ENCODE data around the gene OVCA2. TPM values are rescaled to one million over a fixed set of nuclear protein-coding genes. Genes with fewer than 3 reads are reported as not detected.
A peak's percentile ranks its signal among the peaks of the same experiment; 100 is the strongest.

Gene OVCA2
- total RNA-seq, 3 donors from 2014 or later, result 25.3 to 35.5 (median 33.0) TPM

GRCh38 chr17:2070241-2071023 is 28.6 kb downstream of the OVCA2 start:
- Histone ChIP-seq H3K36me3 (ENCODE audit: low read depth) (no peaks in the 10 kb centered on the region), H3K4me3 (no peak overlapping the region), H3K4me1 (ENCODE audit: low read depth) (peaks cover 7% of the 10 kb centered on the region), H3K9me3 (no peaks in the 10 kb centered on the region)
- intact Hi-C loops (cut with DNase I, micrococcal nuclease), result no loop called here
- TF ChIP-seq, protein P1, sequence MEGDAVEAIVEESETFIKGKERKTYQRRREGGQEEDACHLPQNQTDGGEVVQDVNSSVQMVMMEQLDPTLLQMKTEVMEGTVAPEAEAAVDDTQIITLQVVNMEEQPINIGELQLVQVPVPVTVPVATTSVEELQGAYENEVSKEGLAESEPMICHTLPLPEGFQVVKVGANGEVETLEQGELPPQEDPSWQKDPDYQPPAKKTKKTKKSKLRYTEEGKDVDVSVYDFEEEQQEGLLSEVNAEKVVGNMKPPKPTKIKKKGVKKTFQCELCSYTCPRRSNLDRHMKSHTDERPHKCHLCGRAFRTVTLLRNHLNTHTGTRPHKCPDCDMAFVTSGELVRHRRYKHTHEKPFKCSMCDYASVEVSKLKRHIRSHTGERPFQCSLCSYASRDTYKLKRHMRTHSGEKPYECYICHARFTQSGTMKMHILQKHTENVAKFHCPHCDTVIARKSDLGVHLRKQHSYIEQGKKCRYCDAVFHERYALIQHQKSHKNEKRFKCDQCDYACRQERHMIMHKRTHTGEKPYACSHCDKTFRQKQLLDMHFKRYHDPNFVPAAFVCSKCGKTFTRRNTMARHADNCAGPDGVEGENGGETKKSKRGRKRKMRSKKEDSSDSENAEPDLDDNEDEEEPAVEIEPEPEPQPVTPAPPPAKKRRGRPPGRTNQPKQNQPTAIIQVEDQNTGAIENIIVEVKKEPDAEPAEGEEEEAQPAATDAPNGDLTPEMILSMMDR (IDR thresholded peaks at IDR 0.05), result no peak
- DNase-seq (no peak), ATAC-seq (peak; percentile 7)

DNA sequence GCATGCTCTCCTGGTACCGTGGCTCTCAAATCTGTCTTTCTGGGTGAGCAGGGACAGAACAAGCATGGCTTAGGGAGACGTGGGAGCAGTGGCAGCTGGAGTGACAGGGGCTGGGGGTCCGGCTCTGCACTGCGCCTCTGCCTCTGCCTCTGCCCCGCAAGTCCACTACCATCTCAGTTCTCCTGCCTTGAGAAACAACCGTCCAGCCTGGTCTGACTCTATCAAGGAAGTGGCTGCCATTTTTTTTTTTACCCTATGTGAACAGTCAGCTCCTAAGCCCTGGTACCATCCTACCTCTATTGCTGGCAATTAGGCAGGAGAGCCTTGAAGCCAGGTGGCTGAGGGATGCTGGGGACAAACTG is 29.2 kb downstream of the OVCA2 start:
- Histone ChIP-seq H3K9me3 (no peaks in the 10 kb centered on the region), H3K36me3 (ENCODE audit: low read depth) (no peaks in the 10 kb centered on the region), H3K4me3 (no peak overlapping the region), H3K4me1 (ENCODE audit: low read depth) (peaks cover 8% of the 10 kb centered on the region)
- TF ChIP-seq, protein P1 (IDR thresholded peaks at IDR 0.05), result no peak
- intact Hi-C loops (cut with DNase I, micrococcal nuclease), result no loop called here
- no peak for DNase-seq
- ATAC-seq, result no peak

- ATAC-seq, result peak; percentile 36
- no peaks in the 10 kb centered on the region for H3K36me3 ChIP-seq (ENCODE audit: low read depth)
- intact Hi-C loops (cut with DNase I, micrococcal nuclease), result no loop called here
Measured at GRCh38 chr17:2071455-2072281, 29.8 kb downstream of the OVCA2 start.

DNA sequence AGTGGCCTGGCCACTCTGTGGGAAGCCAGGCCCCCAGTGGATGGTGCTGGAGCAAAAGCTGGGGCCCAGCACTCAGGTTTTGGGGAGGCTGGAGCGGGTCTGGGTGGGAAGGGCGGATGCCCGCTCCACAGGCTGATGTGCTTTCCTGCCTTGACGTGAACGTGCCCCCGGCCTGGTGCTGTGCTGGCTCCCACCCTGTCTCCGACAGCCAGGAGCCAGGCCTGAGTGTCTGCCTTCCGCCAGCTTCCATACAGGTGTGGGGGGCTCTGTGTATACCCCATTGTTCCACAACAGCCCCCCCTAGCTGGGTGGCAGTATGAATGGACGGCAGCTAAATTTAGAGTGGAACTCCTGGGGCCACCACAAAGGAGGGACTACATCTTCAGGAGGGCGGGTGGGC is 33.1 kb downstream of the OVCA2 start:
- no peak overlapping the region for H3K4me3 ChIP-seq
- intact Hi-C loops (cut with DNase I, micrococcal nuclease), result no loop called here
- peaks cover 5% of the 10 kb centered on the region for H3K4me1 ChIP-seq (ENCODE audit: low read depth)
- no peaks in the 10 kb centered on the region for H3K36me3 ChIP-seq (ENCODE audit: low read depth)
- DNase-seq (no peak), ATAC-seq (no peak)
- H3K9me3 ChIP-seq, result no peaks in the 10 kb centered on the region
- TF ChIP-seq, protein P1 (IDR thresholded peaks at IDR 0.05), result no peak

More at GRCh38 chr17:2071455-2072281, 29.8 kb downstream of the OVCA2 start:
- no peak for DNase-seq
- Histone ChIP-seq H3K4me3 (no peak overlapping the region), H3K9me3 (no peaks in the 10 kb centered on the region), H3K4me1 (ENCODE audit: low read depth) (peaks cover 8% of the 10 kb centered on the region)
- TF ChIP-seq, protein P1 (IDR thresholded peaks at IDR 0.05), result no peak

- H3K9me3 ChIP-seq, result no peaks in the 10 kb centered on the region
- peaks cover 5% of the 10 kb centered on the region for H3K4me1 ChIP-seq (ENCODE audit: low read depth)
- TF ChIP-seq, protein P1 (IDR thresholded peaks at IDR 0.05), result no peak
- peak; percentile 29 for ATAC-seq
- H3K4me3 ChIP-seq, result no peak overlapping the region
- intact Hi-C loops (cut with DNase I, micrococcal nuclease), result no loop called here
- H3K36me3 ChIP-seq (ENCODE audit: low read depth), result no peaks in the 10 kb centered on the region
- DNase-seq, result peak in 1 of 3 donors; percentile 40
Measured at GRCh38 chr17:2075336-2076086, 33.7 kb downstream of the OVCA2 start.

All from mucosa of descending colon (tissue), 3 donors.